SK-N-SH treated with all-trans-retinoic acid at 6 μM for 48 hours (cell line): ENCODE measurements around the gene ATP5F1D.

Experiments
- CSDC2 ChIP-seq: fragments of 250-450 bp; sonication (Bioruptor Pico); IDR thresholded peaks from 2 replicates; pipeline ENCODE4 v1.5.0; 2020; ENCODE audit warnings: mild to moderate bottlenecking, moderate library complexity
- CSRNP3 ChIP-seq: fragments of 250-450 bp; sonication (Bioruptor Pico); IDR thresholded peaks from 2 replicates; pipeline ENCODE4 v1.5.1; 2021; ENCODE audit warnings: mild to moderate bottlenecking, moderate library complexity
- ESRRG ChIP-seq: fragments of 250-450 bp; sonication (Bioruptor Pico); IDR thresholded peaks from 2 replicates; pipeline ENCODE4 v1.6.1; 2021; ENCODE audit warnings: mild to moderate bottlenecking
- GLIS3 ChIP-seq: fragments of 250-450 bp; sonication (Bioruptor Pico); IDR thresholded peaks from 2 replicates; pipeline ENCODE4 v1.5.0; 2020; ENCODE audit warnings: mild to moderate bottlenecking, moderate library complexity
- ISL1 ChIP-seq: fragments of 250-450 bp; sonication (Bioruptor Pico); IDR thresholded peaks from 2 replicates; pipeline ENCODE4 v2.1.2; 2022; ENCODE audit warnings: mild to moderate bottlenecking, moderate library complexity
- ZNF8 ChIP-seq: fragments of 450-650 bp; formaldehyde crosslinking; IDR thresholded peaks from 2 replicates; pipeline ENCODE4 v1.5.0; 2020; ENCODE audit warnings: mild to moderate bottlenecking, moderate library complexity

GRCh38 chr19:1235625-1236538 is 5.7 kb upstream of the ATP5F1D start:
- no peak for TF ChIP-seq ZNF8 (CRISPR knock-in tag)
- TF ChIP-seq GLIS3 (CRISPR knock-in tag), result no peak
- TF ChIP-seq ESRRG (CRISPR knock-in tag), result no peak
- TF ChIP-seq CSDC2 (CRISPR knock-in tag), result no peak
- no peak for TF ChIP-seq ISL1
- TF ChIP-seq CSRNP3 (CRISPR knock-in tag), result no peak
